Activated naive CD8-positive, alpha-beta T cell treated with anti-CD3 and anti-CD28 coated beads for 36 hours (primary cell): ENCODE measurements around the gene HNF4A. TPM values are rescaled to one million over a fixed set of nuclear protein-coding genes. Genes with fewer than 3 reads are reported as not detected.

Experiments
- DNase-seq: peaks from one replicate; pipeline ENCODE4 v3.0.0; 2021
- H3K27ac Mint-ChIP-seq: one replicate; pipeline ENCODE4 v1.8.0; 2022; ENCODE audit warnings: mild to moderate bottlenecking, moderate library complexity, mixed read lengths
- H3K27me3 Mint-ChIP-seq: one replicate; pipeline ENCODE4 v1.8.0; 2022; ENCODE audit warnings: mild to moderate bottlenecking, mixed read lengths
- H3K36me3 Mint-ChIP-seq: one replicate; pipeline ENCODE4 v1.8.0; 2021; ENCODE audit warnings: mild to moderate bottlenecking, mixed read lengths
- H3K4me1 Mint-ChIP-seq: one replicate; pipeline ENCODE4 v1.8.0; 2021; ENCODE audit warnings: mixed read lengths
- H3K4me3 Mint-ChIP-seq: one replicate; pipeline ENCODE4 v1.8.0; 2022; ENCODE audit warnings: mild to moderate bottlenecking, moderate library complexity, mixed read lengths
- H3K9me3 Mint-ChIP-seq: one replicate; pipeline ENCODE4 v1.8.0; 2022; ENCODE audit warnings: mixed read lengths
- total RNA-seq, 2 experiments: library from RNA; stranded (reverse); gene quantifications; one replicate each; pipeline ENCODE4 v1.2.3, GENCODE V29; 2021

HNF4A gene
- total RNA-seq, 2 experiments from 2014 or later: not detected

- H3K27ac Mint-ChIP-seq: no peak overlapping the region
- H3K9me3 Mint-ChIP-seq: no peaks in the 10 kb centered on the region
- H3K27me3 Mint-ChIP-seq: no peaks in the 10 kb centered on the region
- no peak overlapping the region for H3K4me3 Mint-ChIP-seq
- no peaks in the 10 kb centered on the region for H3K36me3 Mint-ChIP-seq
- no peak for DNase-seq
- H3K4me1 Mint-ChIP-seq: no peaks in the 10 kb centered on the region
These were observed 4.7 kb downstream of the HNF4A start for GRCh38 chr20:44360221-44360620.

DNA sequence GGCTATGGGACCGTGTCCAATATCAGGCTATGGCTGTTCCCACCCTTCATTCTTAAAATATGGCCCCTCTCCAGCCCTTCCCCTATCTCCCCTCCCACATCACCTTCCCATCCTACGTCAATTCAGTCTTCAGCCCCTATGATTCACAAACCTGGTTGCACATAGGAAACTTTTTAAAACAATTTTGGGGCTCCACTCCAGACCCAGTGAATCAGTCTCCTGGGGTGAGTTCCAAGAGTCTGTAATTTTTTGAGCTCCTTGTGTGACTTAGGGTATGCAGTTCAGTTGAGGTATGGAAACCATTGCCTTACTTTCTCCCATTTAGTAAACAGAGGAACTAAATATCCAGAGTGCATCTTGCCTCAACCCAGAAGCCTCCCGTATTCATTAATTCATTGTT lies 5.5 kb downstream of the HNF4A start:
- no peaks in the 10 kb centered on the region for H3K36me3 Mint-ChIP-seq
- no peaks in the 10 kb centered on the region for H3K27me3 Mint-ChIP-seq
- H3K27ac Mint-ChIP-seq: no peak overlapping the region
- no peak overlapping the region for H3K4me3 Mint-ChIP-seq
- no peak for DNase-seq
- no peaks in the 10 kb centered on the region for H3K9me3 Mint-ChIP-seq
- H3K4me1 Mint-ChIP-seq: no peaks in the 10 kb centered on the region

GRCh38 chr20:44362466-44362940 lies 7.0 kb downstream of the HNF4A start:
- H3K4me3 Mint-ChIP-seq: no peak overlapping the region
- no peaks in the 10 kb centered on the region for H3K36me3 Mint-ChIP-seq
- no peak overlapping the region for H3K27ac Mint-ChIP-seq
- no peaks in the 10 kb centered on the region for H3K4me1 Mint-ChIP-seq
- H3K27me3 Mint-ChIP-seq: no peaks in the 10 kb centered on the region
- no peaks in the 10 kb centered on the region for H3K9me3 Mint-ChIP-seq
- no peak for DNase-seq

- H3K9me3 Mint-ChIP-seq: no peaks in the 10 kb centered on the region
- no peaks in the 10 kb centered on the region for H3K36me3 Mint-ChIP-seq
- no peaks in the 10 kb centered on the region for H3K27me3 Mint-ChIP-seq
- no peaks in the 10 kb centered on the region for H3K4me1 Mint-ChIP-seq
- H3K4me3 Mint-ChIP-seq: no peak overlapping the region
- no peak overlapping the region for H3K27ac Mint-ChIP-seq
- DNase-seq: no peak
These were observed 8.6 kb downstream of the HNF4A start for GRCh38 chr20:44364068-44364467.

GRCh38 chr20:44364780-44365179 lies 9.3 kb downstream of the HNF4A start:
- Mint-ChIP-seq H3K9me3 (no peaks in the 10 kb centered on the region), H3K36me3 (no peaks in the 10 kb centered on the region), H3K4me1 (no peaks in the 10 kb centered on the region), H3K4me3 (no peak overlapping the region), H3K27ac (no peak overlapping the region), H3K27me3 (no peaks in the 10 kb centered on the region)
- no peak for DNase-seq

DNA sequence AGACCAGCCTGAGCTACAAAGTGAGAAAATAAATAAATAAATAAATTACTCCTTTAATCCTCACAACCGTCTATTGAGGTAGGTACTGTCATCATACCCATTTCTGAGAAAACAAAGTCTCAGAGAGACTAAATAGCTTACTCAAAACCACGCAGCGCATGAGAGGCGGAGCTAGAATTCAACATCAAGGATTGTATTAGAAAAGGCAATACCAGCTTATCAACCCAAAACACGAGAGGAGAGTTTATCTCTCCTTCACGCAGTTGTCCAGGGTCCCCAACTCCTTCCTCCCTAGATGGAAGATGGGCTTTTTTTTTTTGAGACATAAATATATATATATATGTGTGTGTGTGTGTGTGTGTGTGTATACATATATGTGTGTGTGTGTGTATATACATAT lies 12.2 kb downstream of the HNF4A start:
- H3K27ac Mint-ChIP-seq: no peak overlapping the region
- H3K36me3 Mint-ChIP-seq: no peaks in the 10 kb centered on the region
- no peaks in the 10 kb centered on the region for H3K4me1 Mint-ChIP-seq
- DNase-seq: no peak
- no peaks in the 10 kb centered on the region for H3K9me3 Mint-ChIP-seq
- H3K27me3 Mint-ChIP-seq: no peaks in the 10 kb centered on the region
- H3K4me3 Mint-ChIP-seq: no peak overlapping the region

GRCh38 chr20:44370639-44371218 lies 15.2 kb downstream of the HNF4A start:
- Mint-ChIP-seq H3K9me3 (no peaks in the 10 kb centered on the region), H3K36me3 (no peaks in the 10 kb centered on the region), H3K27ac (no peak overlapping the region), H3K27me3 (no peaks in the 10 kb centered on the region), H3K4me3 (no peak overlapping the region), H3K4me1 (no peaks in the 10 kb centered on the region)
- DNase-seq: no peak

GRCh38 chr20:44382641-44383040 lies 27.1 kb downstream of the HNF4A start:
- DNase-seq: no peak
- Mint-ChIP-seq H3K27me3 (peaks cover 14% of the 10 kb centered on the region), H3K27ac (no peak overlapping the region), H3K36me3 (no peaks in the 10 kb centered on the region), H3K4me1 (no peaks in the 10 kb centered on the region), H3K4me3 (no peak overlapping the region), H3K9me3 (no peaks in the 10 kb centered on the region)

- H3K4me3 Mint-ChIP-seq: no peak overlapping the region
- DNase-seq: peak; percentile 77
- H3K36me3 Mint-ChIP-seq: no peaks in the 10 kb centered on the region
- peaks cover 26% of the 10 kb centered on the region for H3K27me3 Mint-ChIP-seq
- H3K4me1 Mint-ChIP-seq: peaks cover 3% of the 10 kb centered on the region
- no peaks in the 10 kb centered on the region for H3K9me3 Mint-ChIP-seq
- H3K27ac Mint-ChIP-seq: no peak overlapping the region
These were observed 29.0 kb downstream of the HNF4A start for GRCh38 chr20:44384423-44385027.

DNA sequence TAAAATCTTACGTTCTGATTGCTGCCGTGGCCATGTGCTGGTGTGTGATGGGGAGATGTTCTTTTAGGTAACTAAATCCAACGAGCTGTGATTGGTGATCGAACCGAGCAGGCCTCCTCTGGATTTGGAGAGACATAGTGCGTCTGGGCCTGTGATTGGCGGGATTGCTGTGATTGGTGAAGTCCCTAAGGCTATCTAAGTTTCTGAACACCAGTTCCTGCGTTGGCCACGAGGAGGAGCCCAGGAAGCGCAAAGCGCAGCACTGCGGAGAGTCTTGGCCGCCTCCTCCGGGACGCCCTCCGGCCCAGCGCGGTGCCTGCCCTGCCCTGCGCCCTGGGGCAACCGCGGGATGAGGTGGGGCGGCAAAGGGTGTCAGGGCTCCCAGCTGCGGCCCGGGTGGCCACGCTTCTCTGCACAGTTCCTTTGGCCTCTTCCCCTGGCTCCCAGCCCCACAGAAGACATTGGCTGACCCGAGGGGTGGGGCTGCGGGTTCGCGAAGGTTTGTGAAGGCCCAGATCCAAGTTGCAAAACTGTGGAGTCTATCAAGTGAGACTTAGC lies 33.0 kb downstream of the HNF4A start:
- Mint-ChIP-seq H3K4me1 (peaks cover 3% of the 10 kb centered on the region), H3K9me3 (no peaks in the 10 kb centered on the region), H3K36me3 (no peaks in the 10 kb centered on the region), H3K27me3 (peaks cover 13% of the 10 kb centered on the region), H3K27ac (no peak overlapping the region), H3K4me3 (no peak overlapping the region)
- peak; percentile 79 for DNase-seq

DNA sequence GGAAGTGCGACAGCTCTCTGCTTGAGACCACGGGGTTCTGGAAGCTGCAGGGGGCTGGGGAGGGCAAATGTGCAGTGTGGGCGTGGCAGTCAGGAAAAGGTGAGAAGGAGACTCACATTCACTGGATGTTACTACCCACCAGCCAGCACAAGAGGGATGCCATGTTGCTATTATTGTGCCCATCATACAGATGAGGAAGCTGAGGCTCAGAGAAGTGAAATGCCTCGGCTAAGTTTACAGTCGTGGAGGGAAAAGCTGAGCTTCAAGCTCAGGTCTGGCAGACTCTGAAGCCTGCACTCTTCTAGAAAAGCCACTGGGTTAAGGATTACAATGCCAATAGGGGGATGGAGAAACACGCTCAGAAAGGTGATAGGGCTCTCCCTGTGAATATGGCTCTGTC lies 34.4 kb downstream of the HNF4A start:
- no peaks in the 10 kb centered on the region for H3K36me3 Mint-ChIP-seq

DNA sequence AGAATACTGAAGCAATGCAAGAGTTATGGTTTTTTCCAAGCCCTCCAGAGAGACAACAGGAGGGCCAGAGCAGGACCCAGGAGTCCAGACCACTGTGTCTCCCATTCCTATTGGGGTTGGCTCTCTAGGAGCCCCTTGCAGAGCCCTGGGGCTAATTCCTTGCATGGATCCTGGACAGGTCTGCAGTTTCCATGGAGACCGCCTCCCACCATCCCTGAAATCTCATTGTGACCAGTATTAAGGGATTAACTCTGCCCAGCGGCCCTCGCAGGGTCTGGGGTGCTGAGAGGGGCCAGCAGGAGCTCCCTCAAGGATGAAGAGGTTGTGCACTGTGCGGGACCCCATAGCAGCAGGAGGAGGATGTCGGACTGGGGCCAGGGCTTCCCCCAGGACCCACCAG lies 34.8 kb downstream of the HNF4A start:
- H3K4me3 Mint-ChIP-seq: no peak overlapping the region
- H3K27me3 Mint-ChIP-seq: peaks cover 13% of the 10 kb centered on the region
- H3K4me1 Mint-ChIP-seq: peaks cover 3% of the 10 kb centered on the region
- H3K27ac Mint-ChIP-seq: no peak overlapping the region
- no peak for DNase-seq
- H3K9me3 Mint-ChIP-seq: no peaks in the 10 kb centered on the region
- H3K36me3 Mint-ChIP-seq: no peaks in the 10 kb centered on the region

More for the DNA sequence above, 34.4 kb downstream of the HNF4A start:
- no peak for DNase-seq
- Mint-ChIP-seq H3K27ac (no peak overlapping the region), H3K4me3 (no peak overlapping the region), H3K27me3 (peaks cover 13% of the 10 kb centered on the region), H3K9me3 (no peaks in the 10 kb centered on the region), H3K4me1 (peaks cover 3% of the 10 kb centered on the region)

- Mint-ChIP-seq H3K36me3 (no peaks in the 10 kb centered on the region), H3K4me1 (peaks cover 3% of the 10 kb centered on the region), H3K27ac (no peak overlapping the region), H3K9me3 (no peaks in the 10 kb centered on the region), H3K4me3 (no peak overlapping the region), H3K27me3 (peaks cover 13% of the 10 kb centered on the region)
- DNase-seq: no peak
These were observed 36.7 kb downstream of the HNF4A start for GRCh38 chr20:44392088-44392775.

GRCh38 chr20:44392776-44393607 lies 37.5 kb downstream of the HNF4A start:
- H3K9me3 Mint-ChIP-seq: no peaks in the 10 kb centered on the region
- no peak overlapping the region for H3K27ac Mint-ChIP-seq
- peaks cover 3% of the 10 kb centered on the region for H3K4me1 Mint-ChIP-seq
- no peak overlapping the region for H3K4me3 Mint-ChIP-seq
- no peaks in the 10 kb centered on the region for H3K36me3 Mint-ChIP-seq
- H3K27me3 Mint-ChIP-seq: peaks cover 13% of the 10 kb centered on the region
- no peak for DNase-seq
